SU-DHL-6 (cell line): Measurements from ENCODE around the gene RNF114.

Experiments used
- CTCF ChIP-seq: fragments of 200-600 bp; sonication (generic); IDR thresholded peaks from one replicate; pipeline ENCODE4 v1.5.1; 2017; ENCODE audit warnings: antibody characterized with exemption, mild to moderate bottlenecking, low read length, moderate library complexity; ENCODE audit not compliant: insufficient read depth, poor library complexity, severe bottlenecking
- EZH2phosphoT487 ChIP-seq: fragments of 200-600 bp; sonication (generic), shearing (Covaris generic); conservative IDR thresholded peaks from 2 replicates; pipeline ENCODE4 v1.6.1; 2018; ENCODE audit warnings: mild to moderate bottlenecking, antibody characterized with exemption, low read length, moderate library complexity, mixed read lengths

- no peak for TF ChIP-seq CTCF
- TF ChIP-seq EZH2phosphoT487 = no peak
Observed at GRCh38 chr20:49924247-49924646, 11.9 kb upstream of the RNF114 start.
